Measurements from ENCODE around the gene AQP1.

DNA sequence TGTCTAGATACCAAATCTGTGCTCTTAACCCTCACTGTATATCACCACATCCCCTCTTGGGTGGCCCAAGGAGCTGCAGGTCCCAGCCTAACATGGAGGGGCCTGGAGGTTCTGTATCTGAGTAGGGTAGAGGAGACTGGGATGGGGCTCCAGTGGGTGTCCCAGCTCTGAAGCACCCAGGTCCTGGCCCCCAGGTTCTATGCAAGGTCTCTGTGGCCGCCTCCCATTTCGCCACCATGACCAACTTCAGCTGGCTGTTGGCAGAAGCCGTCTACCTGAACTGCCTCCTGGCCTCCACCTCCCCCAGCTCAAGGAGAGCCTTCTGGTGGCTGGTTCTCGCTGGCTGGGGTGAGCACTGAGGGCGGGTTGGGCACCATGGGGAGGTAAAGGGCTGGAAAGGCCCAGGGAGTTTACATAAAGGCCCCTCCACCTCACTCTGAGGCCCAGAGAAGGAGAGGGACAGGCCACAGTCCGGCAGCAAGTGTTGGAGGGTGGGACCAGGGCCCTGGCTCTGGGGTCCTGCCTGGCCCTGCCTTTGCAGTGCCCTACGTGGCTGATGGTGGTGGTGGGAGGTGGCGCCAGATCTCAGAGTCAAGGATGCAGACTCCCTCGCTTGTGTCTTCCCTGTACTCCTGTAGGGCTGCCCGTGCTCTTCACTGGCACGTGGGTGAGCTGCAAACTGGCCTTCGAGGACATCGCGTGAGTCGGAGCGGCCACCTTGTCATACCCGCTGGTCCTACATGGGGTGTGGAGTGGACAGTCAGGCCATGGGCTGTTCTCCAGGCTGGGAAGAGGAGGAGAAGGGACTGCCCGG is 62.3 kb downstream of the AQP1 start:
- TF ChIP-seq TAF1 (IDR thresholded peaks at IDR 0.05; ENCODE audit: low read depth) = no peak
- no peak for TF ChIP-seq EP300 (conservative IDR thresholded peaks at IDR 0.05; ENCODE audit: poor library complexity, severe bottlenecking)
- TF ChIP-seq, protein P1, sequence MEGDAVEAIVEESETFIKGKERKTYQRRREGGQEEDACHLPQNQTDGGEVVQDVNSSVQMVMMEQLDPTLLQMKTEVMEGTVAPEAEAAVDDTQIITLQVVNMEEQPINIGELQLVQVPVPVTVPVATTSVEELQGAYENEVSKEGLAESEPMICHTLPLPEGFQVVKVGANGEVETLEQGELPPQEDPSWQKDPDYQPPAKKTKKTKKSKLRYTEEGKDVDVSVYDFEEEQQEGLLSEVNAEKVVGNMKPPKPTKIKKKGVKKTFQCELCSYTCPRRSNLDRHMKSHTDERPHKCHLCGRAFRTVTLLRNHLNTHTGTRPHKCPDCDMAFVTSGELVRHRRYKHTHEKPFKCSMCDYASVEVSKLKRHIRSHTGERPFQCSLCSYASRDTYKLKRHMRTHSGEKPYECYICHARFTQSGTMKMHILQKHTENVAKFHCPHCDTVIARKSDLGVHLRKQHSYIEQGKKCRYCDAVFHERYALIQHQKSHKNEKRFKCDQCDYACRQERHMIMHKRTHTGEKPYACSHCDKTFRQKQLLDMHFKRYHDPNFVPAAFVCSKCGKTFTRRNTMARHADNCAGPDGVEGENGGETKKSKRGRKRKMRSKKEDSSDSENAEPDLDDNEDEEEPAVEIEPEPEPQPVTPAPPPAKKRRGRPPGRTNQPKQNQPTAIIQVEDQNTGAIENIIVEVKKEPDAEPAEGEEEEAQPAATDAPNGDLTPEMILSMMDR (IDR thresholded peaks at IDR 0.05; ENCODE audit: poor library complexity, severe bottlenecking) = no peak
- TF ChIP-seq RAD21 (conservative IDR thresholded peaks at IDR 0.05) = no peak
- no peak for TF ChIP-seq REST (IDR thresholded peaks at IDR 0.05; ENCODE audit: borderline replicate concordance)
- no peak for TF ChIP-seq POLR2AphosphoS5 (IDR thresholded peaks at IDR 0.05)
